ENCODE results near the gene ADIG. TPM values are rescaled to one million over a fixed set of nuclear protein-coding genes. Genes with fewer than 3 reads are reported as not detected.

ADIG gene
- total and polyA plus RNA-seq, 2 of the 8 experiments (the other 6 are each of a cell fraction or from before 2014, with no cell fraction given): not detected

DNA sequence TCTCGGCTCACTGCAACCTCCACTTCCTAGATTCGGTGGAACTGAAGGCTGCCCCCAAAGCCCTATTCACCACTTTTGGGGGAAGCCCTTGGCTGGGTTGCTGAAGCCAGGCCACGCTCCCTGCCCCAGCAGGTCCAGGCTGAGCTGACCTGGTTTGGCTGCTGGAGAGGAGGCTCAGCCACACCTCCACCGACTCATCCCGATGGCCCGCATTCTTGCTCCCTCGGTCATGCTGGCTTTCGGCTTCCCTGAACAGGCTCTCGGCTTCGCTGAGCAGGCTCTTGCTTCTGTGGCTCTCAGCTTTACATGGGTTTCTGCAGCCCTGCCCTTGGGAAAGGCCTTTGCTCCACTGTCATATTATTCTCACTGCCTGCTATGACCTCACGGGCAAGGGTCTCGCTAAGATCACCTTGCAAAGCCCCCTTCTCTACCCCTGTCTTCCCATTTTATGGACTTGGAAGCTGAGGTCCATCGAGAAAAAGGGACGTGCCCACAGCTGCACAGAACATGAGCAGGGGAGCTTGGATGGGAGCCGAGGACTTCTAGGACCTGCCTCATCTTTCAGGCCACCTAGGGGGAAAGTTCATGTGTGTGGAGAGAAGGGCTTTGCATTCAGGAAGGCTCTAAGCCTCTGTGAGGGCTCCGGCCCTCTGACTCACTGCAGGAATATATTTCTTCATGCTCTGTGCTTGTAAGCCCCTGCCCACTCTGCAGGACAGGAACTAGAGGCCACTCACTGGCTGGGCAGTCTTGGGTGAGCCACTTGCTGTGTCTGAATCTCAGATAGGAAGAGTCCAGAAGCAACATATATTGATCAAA is 36.2 kb downstream of the ADIG start:
- H3K27me3 ChIP-seq (replicated peaks in 1 of 4; ENCODE audit: control insufficient read depth in 3 of 4, extremely low read depth in 1 of 4, insufficient read depth in 3 of 4, low read length in 3 of 4): no peaks in the 10 kb centered on the region; a peak in 1 of 7 replicates
- H2AK5ac ChIP-seq (ENCODE audit: low read depth, low read length): no peak overlapping the region
- no peaks in the 10 kb centered on the region for H3K36me3 ChIP-seq (ENCODE audit: control insufficient read depth in 2 of 4, insufficient read depth in 4 of 4, low read length in 3 of 4)
- H3K14ac ChIP-seq (ENCODE audit: insufficient read length): no peak overlapping the region
- no peak overlapping the region for H4K8ac ChIP-seq (ENCODE audit: extremely low read depth, insufficient read depth, low read length)
- H3K18ac ChIP-seq (ENCODE audit: extremely low read depth, low read length): no peak overlapping the region
- no peak overlapping the region for H3K27ac ChIP-seq (ENCODE audit: low read depth, low read length)
- no peak overlapping the region for H2BK15ac ChIP-seq (ENCODE audit: low read length)
- no peak overlapping the region for H2BK20ac ChIP-seq (ENCODE audit: low read length)
- TF ChIP-seq CBX8 (IDR thresholded peaks at IDR 0.05; ENCODE audit: borderline replicate concordance, low read depth, low read length) (no peak), CHD2 (IDR thresholded peaks at IDR 0.05; ENCODE audit: low read length) (no peak), KDM1A (IDR thresholded peaks at IDR 0.05; ENCODE audit: borderline replicate concordance, low read length) (peak; percentile 58; the same call in 1 of the 2 replicates), SP1 (IDR thresholded peaks at IDR 0.05; ENCODE audit: low read depth, low read length) (no peak), SRF (IDR thresholded peaks at IDR 0.05; ENCODE audit: low read depth, low read length) (no peak), ASH2L (IDR thresholded peaks at IDR 0.05; ENCODE audit: low read length) (no peak), BACH1 (IDR thresholded peaks at IDR 0.05; ENCODE audit: low read length) (no peak), KDM4A (IDR thresholded peaks at IDR 0.05; ENCODE audit: low read depth, low read length, severe bottlenecking) (no peak)
- no peak overlapping the region for H4K5ac ChIP-seq (ENCODE audit: insufficient read length, low read depth, low read length)
- H3K9me3 ChIP-seq (ENCODE audit: insufficient read depth in 2 of 2, low read depth in 1 of 2, low read length in 1 of 2): no peaks in the 10 kb centered on the region
- FAIRE-seq (no peak), DNase-seq (ENCODE audit: low read depth in 1 of 2, low spot score in 2 of 2) (no peak)
- H2AFZ ChIP-seq (ENCODE audit: low read length): no peak overlapping the region
- no peaks in the 10 kb centered on the region for H3K79me1 ChIP-seq (ENCODE audit: low read depth, low read length)
- H2BK120ac ChIP-seq (replicated peaks; ENCODE audit: low read depth, low read length): no peak overlapping the region
- no peaks in the 10 kb centered on the region for H3K23me2 ChIP-seq (ENCODE audit: low read depth, low read length)
- H3K4me3 ChIP-seq (ENCODE audit: extremely low read depth in 1 of 4, insufficient read depth in 2 of 4, low read depth in 3 of 4, low read length in 4 of 4): no peak overlapping the region
- H3K56ac ChIP-seq (replicated peaks; ENCODE audit: insufficient read length, low read depth, low read length): no peak overlapping the region
- 75% methylated on average over 16 of the region's 16 CpGs; no CpG with 5 or more reads in 1 of the 2 experiments for WGBS, 2 experiments (ENCODE audit: extremely low coverage in 1 of 2, insufficient coverage in 1 of 2, insufficient read length in 1 of 2, insufficient replicate concordance in 2 of 2, low coverage in 1 of 2, low lambda C conversion rate in 2 of 2, missing lambda C conversion rate in 1 of 2)
- H3K4ac ChIP-seq (replicated peaks; ENCODE audit: insufficient read length, low read depth, low read length): no peak overlapping the region
- no peak overlapping the region for H4K91ac ChIP-seq (replicated peaks; ENCODE audit: insufficient read length, low read length)
- ChIA-PET CTCF (ENCODE audit: partially characterized antibody) (interaction anchor here (0.6 to 1.5 kb wide), 5 partner anchors 10 to 265 kb away, joined by 3 to 4 read pairs (median 3); no protein-coding TSS in a partner anchor), POLR2A (ENCODE audit: partially characterized antibody) (interaction anchor here (0.8 kb wide), 1 partner anchor 9 kb away, joined by 3 read pairs; no protein-coding TSS in a partner anchor)
- H3K79me2 ChIP-seq (ENCODE audit: control insufficient read depth in 1 of 2, insufficient read depth in 2 of 2, low read length in 2 of 2): no peaks in the 10 kb centered on the region
- H4K20me1 ChIP-seq (replicated peaks in 1 of 2; ENCODE audit: control insufficient read depth in 1 of 2, insufficient read depth in 2 of 2, low read length in 2 of 2): no peaks in the 10 kb centered on the region
- H2BK12ac ChIP-seq (ENCODE audit: low read depth, low read length): no peak overlapping the region
- no peak overlapping the region for H2BK5ac ChIP-seq (ENCODE audit: low read depth, low read length)
- no peak overlapping the region; a peak in 2 of 7 replicates for H3K9ac ChIP-seq (replicated peaks in 1 of 4; ENCODE audit: extremely low read depth in 1 of 4, low read depth in 3 of 4, low read length in 3 of 4)
- H3K4me2 ChIP-seq (ENCODE audit: insufficient read depth in 1 of 2, low read depth in 2 of 2, low read length in 2 of 2): no peak overlapping the region
- H3K4me1 ChIP-seq (replicated peaks in 1 of 4; ENCODE audit: control insufficient read depth in 3 of 4, insufficient read depth in 4 of 4, low read length in 3 of 4): peaks cover 0 to 11% (median 8%) of the 10 kb centered on the region in 4 experiments; a peak in 5 of 7 replicates
- H3K23ac ChIP-seq (ENCODE audit: insufficient read length): no peak overlapping the region
